ENCODE measurements around the gene CAPN5. TPM values are rescaled to one million over a fixed set of nuclear protein-coding genes. Genes with fewer than 3 reads are reported as not detected.

Gene CAPN5
- total RNA-seq, 1 experiment from 2014 or later: 17.3 TPM

DNA sequence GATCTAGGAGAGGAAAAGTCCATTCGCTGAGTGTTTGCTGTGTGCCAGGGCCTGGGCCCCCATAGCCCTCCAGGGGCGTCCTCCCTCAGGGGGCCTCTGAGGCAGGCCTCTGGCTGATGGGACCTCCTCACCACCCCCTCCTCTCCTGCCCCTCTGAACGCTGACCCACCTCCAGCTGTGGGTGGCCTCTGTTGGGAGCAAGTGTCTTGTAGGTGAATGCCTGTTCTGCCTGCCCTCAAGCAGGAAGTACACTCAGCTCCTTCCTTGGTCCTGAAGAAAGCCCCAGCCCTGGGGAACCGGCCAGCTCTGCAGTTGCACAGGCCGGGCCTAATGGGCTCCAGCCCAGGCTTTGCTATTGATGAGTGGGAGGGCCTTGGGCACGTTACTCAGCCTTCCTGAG, 64.8 kb downstream of the CAPN5 start:
- ChIA-PET CTCF (interaction anchor here (0.6 kb wide), 1 partner anchor 389 kb away, joined by 4 read pairs; no protein-coding TSS in a partner anchor), POLR2A (no interaction called here)
- DNase-seq (ENCODE audit: low read depth, low spot score) (no peak), ATAC-seq (no peak)
- no TSS peak for BruUV-seq (replicated peaks)
- Histone ChIP-seq H3K27ac (ENCODE audit: low read length) (no peak overlapping the region), H3K4me3 (ENCODE audit: low read depth in 2 of 2, low read length in 2 of 2) (no peak overlapping the region), H3K4me1 (ENCODE audit: control insufficient read depth, insufficient read depth, low read length) (peaks cover 7% of the 10 kb centered on the region; the same call in 1 of the 2 replicates), H3K36me3 (ENCODE audit: control insufficient read depth, insufficient read depth, low read length) (no peaks in the 10 kb centered on the region), H3K27me3 (ENCODE audit: control insufficient read depth, insufficient read depth, low read length) (no peaks in the 10 kb centered on the region), H3K9me3 (ENCODE audit: control insufficient read depth, insufficient read depth, low read depth, low read length) (no peaks in the 10 kb centered on the region)
- in situ Hi-C loops (cut with HindIII; ENCODE audit: low pct_unique_long_range_greater_than_20kb, low sequenced_read_pairs) (no loop called here), intact Hi-C loops (cut with micrococcal nuclease; ENCODE audit: unreplicated experiment) (no loop called here)
- TF ChIP-seq TCF7L2 (IDR thresholded peaks at IDR 0.05; ENCODE audit: low read depth, low read length): no peak
- TF ChIP-seq, protein P1, sequence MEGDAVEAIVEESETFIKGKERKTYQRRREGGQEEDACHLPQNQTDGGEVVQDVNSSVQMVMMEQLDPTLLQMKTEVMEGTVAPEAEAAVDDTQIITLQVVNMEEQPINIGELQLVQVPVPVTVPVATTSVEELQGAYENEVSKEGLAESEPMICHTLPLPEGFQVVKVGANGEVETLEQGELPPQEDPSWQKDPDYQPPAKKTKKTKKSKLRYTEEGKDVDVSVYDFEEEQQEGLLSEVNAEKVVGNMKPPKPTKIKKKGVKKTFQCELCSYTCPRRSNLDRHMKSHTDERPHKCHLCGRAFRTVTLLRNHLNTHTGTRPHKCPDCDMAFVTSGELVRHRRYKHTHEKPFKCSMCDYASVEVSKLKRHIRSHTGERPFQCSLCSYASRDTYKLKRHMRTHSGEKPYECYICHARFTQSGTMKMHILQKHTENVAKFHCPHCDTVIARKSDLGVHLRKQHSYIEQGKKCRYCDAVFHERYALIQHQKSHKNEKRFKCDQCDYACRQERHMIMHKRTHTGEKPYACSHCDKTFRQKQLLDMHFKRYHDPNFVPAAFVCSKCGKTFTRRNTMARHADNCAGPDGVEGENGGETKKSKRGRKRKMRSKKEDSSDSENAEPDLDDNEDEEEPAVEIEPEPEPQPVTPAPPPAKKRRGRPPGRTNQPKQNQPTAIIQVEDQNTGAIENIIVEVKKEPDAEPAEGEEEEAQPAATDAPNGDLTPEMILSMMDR (IDR thresholded peaks at IDR 0.05): no peak
- TF ChIP-seq, protein P2, sequence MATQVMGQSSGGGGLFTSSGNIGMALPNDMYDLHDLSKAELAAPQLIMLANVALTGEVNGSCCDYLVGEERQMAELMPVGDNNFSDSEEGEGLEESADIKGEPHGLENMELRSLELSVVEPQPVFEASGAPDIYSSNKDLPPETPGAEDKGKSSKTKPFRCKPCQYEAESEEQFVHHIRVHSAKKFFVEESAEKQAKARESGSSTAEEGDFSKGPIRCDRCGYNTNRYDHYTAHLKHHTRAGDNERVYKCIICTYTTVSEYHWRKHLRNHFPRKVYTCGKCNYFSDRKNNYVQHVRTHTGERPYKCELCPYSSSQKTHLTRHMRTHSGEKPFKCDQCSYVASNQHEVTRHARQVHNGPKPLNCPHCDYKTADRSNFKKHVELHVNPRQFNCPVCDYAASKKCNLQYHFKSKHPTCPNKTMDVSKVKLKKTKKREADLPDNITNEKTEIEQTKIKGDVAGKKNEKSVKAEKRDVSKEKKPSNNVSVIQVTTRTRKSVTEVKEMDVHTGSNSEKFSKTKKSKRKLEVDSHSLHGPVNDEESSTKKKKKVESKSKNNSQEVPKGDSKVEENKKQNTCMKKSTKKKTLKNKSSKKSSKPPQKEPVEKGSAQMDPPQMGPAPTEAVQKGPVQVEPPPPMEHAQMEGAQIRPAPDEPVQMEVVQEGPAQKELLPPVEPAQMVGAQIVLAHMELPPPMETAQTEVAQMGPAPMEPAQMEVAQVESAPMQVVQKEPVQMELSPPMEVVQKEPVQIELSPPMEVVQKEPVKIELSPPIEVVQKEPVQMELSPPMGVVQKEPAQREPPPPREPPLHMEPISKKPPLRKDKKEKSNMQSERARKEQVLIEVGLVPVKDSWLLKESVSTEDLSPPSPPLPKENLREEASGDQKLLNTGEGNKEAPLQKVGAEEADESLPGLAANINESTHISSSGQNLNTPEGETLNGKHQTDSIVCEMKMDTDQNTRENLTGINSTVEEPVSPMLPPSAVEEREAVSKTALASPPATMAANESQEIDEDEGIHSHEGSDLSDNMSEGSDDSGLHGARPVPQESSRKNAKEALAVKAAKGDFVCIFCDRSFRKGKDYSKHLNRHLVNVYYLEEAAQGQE (IDR thresholded peaks at IDR 0.05; ENCODE audit: insufficient read depth in 1 of 2, low read depth in 2 of 2, low read length in 1 of 2): no peak
- no peak for TF ChIP-seq SIN3A (IDR thresholded peaks at IDR 0.05; ENCODE audit: borderline replicate concordance, insufficient read depth, low read depth, low read length)
- TF ChIP-seq POLR2AphosphoS5 (IDR thresholded peaks at IDR 0.05; ENCODE audit: low read depth, low read length): no peak

DNA sequence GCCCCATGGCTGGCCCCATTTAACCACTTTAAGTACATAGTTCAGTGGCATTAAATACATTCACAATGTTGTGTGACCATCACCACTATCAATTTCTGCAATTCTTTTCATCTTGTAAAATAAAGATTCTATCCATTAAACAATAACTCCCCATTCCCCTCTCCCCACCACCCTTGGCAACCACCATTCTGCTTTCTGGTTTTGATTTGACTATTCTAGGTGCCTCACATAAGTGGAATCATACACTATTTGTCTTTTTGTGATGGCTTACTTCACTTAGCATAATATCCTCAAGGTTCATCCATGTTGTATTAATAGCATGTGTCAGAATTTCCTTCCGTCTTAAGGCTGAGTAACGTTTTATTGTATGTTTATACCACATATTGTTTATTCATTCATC, 68.3 kb downstream of the CAPN5 start:
- Histone ChIP-seq H3K4me3 (ENCODE audit: low read depth in 2 of 2, low read length in 2 of 2) (no peak overlapping the region), H3K36me3 (ENCODE audit: control insufficient read depth, insufficient read depth, low read length) (no peaks in the 10 kb centered on the region), H3K4me1 (ENCODE audit: control insufficient read depth, insufficient read depth, low read length) (0 out of 2 replicates have a peak, but pooled peaks cover 2% of the 10 kb centered on the region), H3K27ac (ENCODE audit: low read length) (no peak overlapping the region), H3K27me3 (ENCODE audit: control insufficient read depth, insufficient read depth, low read length) (no peaks in the 10 kb centered on the region), H3K9me3 (ENCODE audit: control insufficient read depth, insufficient read depth, low read depth, low read length) (no peaks in the 10 kb centered on the region)
- DNase-seq (ENCODE audit: low read depth, low spot score): no peak
- in situ Hi-C loops (cut with HindIII; ENCODE audit: low pct_unique_long_range_greater_than_20kb, low sequenced_read_pairs): no loop called here
- intact Hi-C loops (cut with micrococcal nuclease; ENCODE audit: unreplicated experiment): no loop called here
- no TSS peak for BruUV-seq (replicated peaks)
- ChIA-PET POLR2A (no interaction called here), CTCF (no interaction called here)
- no peak for TF ChIP-seq POLR2AphosphoS5 (IDR thresholded peaks at IDR 0.05; ENCODE audit: low read depth, low read length)
- no peak for TF ChIP-seq TCF7L2 (IDR thresholded peaks at IDR 0.05; ENCODE audit: low read depth, low read length)
- no peak for TF ChIP-seq SIN3A (IDR thresholded peaks at IDR 0.05; ENCODE audit: borderline replicate concordance, insufficient read depth, low read depth, low read length)
- TF ChIP-seq, protein P2 (IDR thresholded peaks at IDR 0.05; ENCODE audit: insufficient read depth in 1 of 2, low read depth in 2 of 2, low read length in 1 of 2): no peak
- TF ChIP-seq, protein P1 (IDR thresholded peaks at IDR 0.05): no peak
- ATAC-seq: no peak
